ENCODE data around the gene BLOC1S5. TPM values are rescaled to one million over a fixed set of nuclear protein-coding genes. Genes with fewer than 3 reads are reported as not detected.

The BLOC1S5 gene
- polyA plus RNA-seq, 1 of the 3 experiments (the other 2 are of a cell fraction) = 4.4 TPM

DNA sequence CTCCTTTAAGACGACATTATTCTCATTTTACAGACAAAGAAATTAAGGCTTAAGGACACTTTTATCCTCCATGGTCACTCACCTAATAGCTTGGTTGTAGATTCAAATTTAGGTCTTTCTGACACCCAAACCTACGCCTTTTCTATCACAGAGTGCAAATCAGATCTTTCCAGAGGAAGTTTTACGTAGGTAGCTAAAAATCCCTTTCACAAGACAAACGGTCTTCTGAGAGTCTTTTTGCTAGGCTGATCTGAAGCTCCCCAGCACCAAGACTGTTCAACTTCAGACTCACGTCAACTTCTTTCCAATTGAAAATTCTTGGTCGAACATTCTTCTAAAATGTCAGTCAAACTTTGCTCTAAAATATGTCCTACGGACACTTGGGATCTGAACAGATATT is 46.5 kb downstream of the BLOC1S5 start:
- Histone ChIP-seq H3K9me2 (no peaks in the 10 kb centered on the region), H3K27ac (ENCODE audit: low read depth in 2 of 2, low read length in 1 of 2) (no peak overlapping the region), H3K27me3 (ENCODE audit: insufficient read depth) (no peaks in the 10 kb centered on the region), H3K4me3 (ENCODE audit: low read depth in 2 of 2, low read length in 1 of 2) (no peak overlapping the region), H3K36me3 (replicated peaks in 1 of 2; ENCODE audit: control insufficient read depth in 1 of 2, insufficient read depth in 2 of 2, low read length in 1 of 2) (peaks cover 0 to 5% of the 10 kb centered on the region in 2 experiments), H3K4me2 (no peak overlapping the region), H3K9me3 (no peaks in the 10 kb centered on the region), H3K79me2 (ENCODE audit: insufficient read depth) (no peaks in the 10 kb centered on the region), H3K9ac (no peak overlapping the region), H3F3A (replicated peaks; ENCODE audit: insufficient read depth) (no peaks in the 10 kb centered on the region), H2AFZ (ENCODE audit: low read depth) (no peak overlapping the region), H3K4me1 (ENCODE audit: control insufficient read depth in 1 of 2, insufficient read depth in 2 of 2, low read depth in 1 of 2, low read length in 1 of 2) (no peaks in the 10 kb centered on the region), H4K20me1 (ENCODE audit: insufficient read depth) (no peaks in the 10 kb centered on the region)
- POLR2A ChIA-PET = no interaction called here
- no peak for DNase-seq
- TF ChIP-seq TCF12 (IDR thresholded peaks at IDR 0.05) = no peak
- no peak for TF ChIP-seq JUND (IDR thresholded peaks at IDR 0.05)
- TF ChIP-seq, protein P1, sequence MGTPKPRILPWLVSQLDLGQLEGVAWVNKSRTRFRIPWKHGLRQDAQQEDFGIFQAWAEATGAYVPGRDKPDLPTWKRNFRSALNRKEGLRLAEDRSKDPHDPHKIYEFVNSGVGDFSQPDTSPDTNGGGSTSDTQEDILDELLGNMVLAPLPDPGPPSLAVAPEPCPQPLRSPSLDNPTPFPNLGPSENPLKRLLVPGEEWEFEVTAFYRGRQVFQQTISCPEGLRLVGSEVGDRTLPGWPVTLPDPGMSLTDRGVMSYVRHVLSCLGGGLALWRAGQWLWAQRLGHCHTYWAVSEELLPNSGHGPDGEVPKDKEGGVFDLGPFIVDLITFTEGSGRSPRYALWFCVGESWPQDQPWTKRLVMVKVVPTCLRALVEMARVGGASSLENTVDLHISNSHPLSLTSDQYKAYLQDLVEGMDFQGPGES (IDR thresholded peaks at IDR 0.05; ENCODE audit: low read depth, low read length) = no peak
- TF ChIP-seq FOXJ3 (CRISPR knock-in tag; IDR thresholded peaks at IDR 0.05) = no peak
- no peak for TF ChIP-seq POLR2AphosphoS5 (IDR thresholded peaks at IDR 0.05; ENCODE audit: low read depth, low read length)
- TF ChIP-seq, protein P2, sequence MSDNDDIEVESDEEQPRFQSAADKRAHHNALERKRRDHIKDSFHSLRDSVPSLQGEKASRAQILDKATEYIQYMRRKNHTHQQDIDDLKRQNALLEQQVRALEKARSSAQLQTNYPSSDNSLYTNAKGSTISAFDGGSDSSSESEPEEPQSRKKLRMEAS (IDR thresholded peaks at IDR 0.05; ENCODE audit: low read depth) = no peak
- TF ChIP-seq SIN3A (IDR thresholded peaks at IDR 0.05; ENCODE audit: borderline replicate concordance, low read depth, low read length) = no peak
- TF ChIP-seq FOSL2 (IDR thresholded peaks at IDR 0.05; ENCODE audit: borderline replicate concordance, low read depth) = no peak
- no peak for TF ChIP-seq RXRA (IDR thresholded peaks at IDR 0.05; ENCODE audit: borderline replicate concordance, low read depth)
- CTCF ChIA-PET = interaction anchor here (1.1 to 1.2 kb wide), 3 partner anchors 10 to 295 kb away, joined by 3 to 6 read pairs (median 4); no protein-coding TSS in a partner anchor
- WGBS (ENCODE audit: low lambda C conversion rate) = 94% methylated on average over 7 of the region's 7 CpGs

DNA sequence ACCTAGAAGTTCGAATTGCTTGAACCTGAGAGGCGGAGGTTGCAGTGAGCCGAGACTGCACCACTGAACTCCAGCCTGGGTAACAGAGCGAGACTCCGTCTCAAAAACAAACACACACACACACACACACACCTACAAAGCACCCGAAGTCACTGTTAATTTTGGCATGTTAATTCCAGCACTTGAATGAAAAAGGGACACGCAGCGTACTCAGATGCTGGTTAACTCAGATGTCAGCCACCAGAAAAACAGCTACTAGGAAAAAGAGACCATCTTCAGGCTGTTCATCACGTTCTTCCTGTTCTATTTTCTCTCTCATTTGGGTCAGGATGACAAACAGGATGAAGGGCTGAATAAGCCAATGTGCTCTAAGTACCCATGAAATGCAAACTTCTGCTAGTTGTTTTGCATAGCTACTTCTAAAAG is 46.9 kb downstream of the BLOC1S5 start:
- no peak overlapping the region for H2AFZ ChIP-seq (ENCODE audit: low read depth)
- TF ChIP-seq, protein P2 (IDR thresholded peaks at IDR 0.05; ENCODE audit: low read depth) = no peak
- TF ChIP-seq JUND (IDR thresholded peaks at IDR 0.05) = no peak
- no peak for TF ChIP-seq MEF2A (IDR thresholded peaks at IDR 0.05; ENCODE audit: borderline replicate concordance, low read depth)
- TF ChIP-seq POLR2AphosphoS5 (IDR thresholded peaks at IDR 0.05; ENCODE audit: low read depth, low read length) = no peak
- TF ChIP-seq, protein P3, sequence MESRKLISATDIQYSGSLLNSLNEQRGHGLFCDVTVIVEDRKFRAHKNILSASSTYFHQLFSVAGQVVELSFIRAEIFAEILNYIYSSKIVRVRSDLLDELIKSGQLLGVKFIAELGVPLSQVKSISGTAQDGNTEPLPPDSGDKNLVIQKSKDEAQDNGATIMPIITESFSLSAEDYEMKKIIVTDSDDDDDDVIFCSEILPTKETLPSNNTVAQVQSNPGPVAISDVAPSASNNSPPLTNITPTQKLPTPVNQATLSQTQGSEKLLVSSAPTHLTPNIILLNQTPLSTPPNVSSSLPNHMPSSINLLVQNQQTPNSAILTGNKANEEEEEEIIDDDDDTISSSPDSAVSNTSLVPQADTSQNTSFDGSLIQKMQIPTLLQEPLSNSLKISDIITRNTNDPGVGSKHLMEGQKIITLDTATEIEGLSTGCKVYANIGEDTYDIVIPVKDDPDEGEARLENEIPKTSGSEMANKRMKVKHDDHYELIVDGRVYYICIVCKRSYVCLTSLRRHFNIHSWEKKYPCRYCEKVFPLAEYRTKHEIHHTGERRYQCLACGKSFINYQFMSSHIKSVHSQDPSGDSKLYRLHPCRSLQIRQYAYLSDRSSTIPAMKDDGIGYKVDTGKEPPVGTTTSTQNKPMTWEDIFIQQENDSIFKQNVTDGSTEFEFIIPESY (IDR thresholded peaks at IDR 0.05; ENCODE audit: borderline replicate concordance, low read depth) = no peak
- no peak for TF ChIP-seq TAF1 (IDR thresholded peaks at IDR 0.05; ENCODE audit: borderline replicate concordance, low read depth, low read length)
- TF ChIP-seq YY1 (IDR thresholded peaks at IDR 0.05; ENCODE audit: low read depth) = no peak
- TF ChIP-seq MXI1 (IDR thresholded peaks at IDR 0.05; ENCODE audit: low read depth, low read length) = no peak
- TF ChIP-seq TEAD4 (IDR thresholded peaks at IDR 0.05; ENCODE audit: borderline replicate concordance, insufficient read depth) = no peak
- TF ChIP-seq, protein P4, sequence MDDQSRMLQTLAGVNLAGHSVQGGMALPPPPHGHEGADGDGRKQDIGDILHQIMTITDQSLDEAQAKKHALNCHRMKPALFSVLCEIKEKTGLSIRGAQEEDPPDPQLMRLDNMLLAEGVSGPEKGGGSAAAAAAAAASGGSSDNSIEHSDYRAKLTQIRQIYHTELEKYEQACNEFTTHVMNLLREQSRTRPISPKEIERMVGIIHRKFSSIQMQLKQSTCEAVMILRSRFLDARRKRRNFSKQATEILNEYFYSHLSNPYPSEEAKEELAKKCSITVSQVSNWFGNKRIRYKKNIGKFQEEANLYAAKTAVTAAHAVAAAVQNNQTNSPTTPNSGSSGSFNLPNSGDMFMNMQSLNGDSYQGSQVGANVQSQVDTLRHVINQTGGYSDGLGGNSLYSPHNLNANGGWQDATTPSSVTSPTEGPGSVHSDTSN (IDR thresholded peaks at IDR 0.05) = no peak
- TF ChIP-seq, protein P5, sequence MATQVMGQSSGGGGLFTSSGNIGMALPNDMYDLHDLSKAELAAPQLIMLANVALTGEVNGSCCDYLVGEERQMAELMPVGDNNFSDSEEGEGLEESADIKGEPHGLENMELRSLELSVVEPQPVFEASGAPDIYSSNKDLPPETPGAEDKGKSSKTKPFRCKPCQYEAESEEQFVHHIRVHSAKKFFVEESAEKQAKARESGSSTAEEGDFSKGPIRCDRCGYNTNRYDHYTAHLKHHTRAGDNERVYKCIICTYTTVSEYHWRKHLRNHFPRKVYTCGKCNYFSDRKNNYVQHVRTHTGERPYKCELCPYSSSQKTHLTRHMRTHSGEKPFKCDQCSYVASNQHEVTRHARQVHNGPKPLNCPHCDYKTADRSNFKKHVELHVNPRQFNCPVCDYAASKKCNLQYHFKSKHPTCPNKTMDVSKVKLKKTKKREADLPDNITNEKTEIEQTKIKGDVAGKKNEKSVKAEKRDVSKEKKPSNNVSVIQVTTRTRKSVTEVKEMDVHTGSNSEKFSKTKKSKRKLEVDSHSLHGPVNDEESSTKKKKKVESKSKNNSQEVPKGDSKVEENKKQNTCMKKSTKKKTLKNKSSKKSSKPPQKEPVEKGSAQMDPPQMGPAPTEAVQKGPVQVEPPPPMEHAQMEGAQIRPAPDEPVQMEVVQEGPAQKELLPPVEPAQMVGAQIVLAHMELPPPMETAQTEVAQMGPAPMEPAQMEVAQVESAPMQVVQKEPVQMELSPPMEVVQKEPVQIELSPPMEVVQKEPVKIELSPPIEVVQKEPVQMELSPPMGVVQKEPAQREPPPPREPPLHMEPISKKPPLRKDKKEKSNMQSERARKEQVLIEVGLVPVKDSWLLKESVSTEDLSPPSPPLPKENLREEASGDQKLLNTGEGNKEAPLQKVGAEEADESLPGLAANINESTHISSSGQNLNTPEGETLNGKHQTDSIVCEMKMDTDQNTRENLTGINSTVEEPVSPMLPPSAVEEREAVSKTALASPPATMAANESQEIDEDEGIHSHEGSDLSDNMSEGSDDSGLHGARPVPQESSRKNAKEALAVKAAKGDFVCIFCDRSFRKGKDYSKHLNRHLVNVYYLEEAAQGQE (IDR thresholded peaks at IDR 0.05; ENCODE audit: low read depth, low read length) = no peak
- TF ChIP-seq SMC3 (IDR thresholded peaks at IDR 0.05; ENCODE audit: low read depth, low read length) = no peak
- TF ChIP-seq GATA2 (CRISPR knock-in tag; IDR thresholded peaks at IDR 0.05) = no peak
- TF ChIP-seq SIN3A (IDR thresholded peaks at IDR 0.05; ENCODE audit: borderline replicate concordance, low read depth, low read length) = no peak
- TF ChIP-seq NRF1 (IDR thresholded peaks at IDR 0.05; ENCODE audit: low read depth, low read length) = no peak
- TF ChIP-seq FOXJ3 (CRISPR knock-in tag; IDR thresholded peaks at IDR 0.05) = no peak
- WGBS (ENCODE audit: low lambda C conversion rate) = 91% methylated on average over 9 of the region's 9 CpGs
- no peak overlapping the region for H3K9ac ChIP-seq
- no peak for DNase-seq
- no peaks in the 10 kb centered on the region for H3K27me3 ChIP-seq (ENCODE audit: insufficient read depth)
- H3K79me2 ChIP-seq (ENCODE audit: insufficient read depth) = no peaks in the 10 kb centered on the region
- CTCF ChIA-PET = interaction anchor here (1.1 kb wide), 2 partner anchors 10 to 11 kb away, joined by 4 to 6 read pairs; no protein-coding TSS in a partner anchor
- no peaks in the 10 kb centered on the region for H3K9me2 ChIP-seq
- H4K20me1 ChIP-seq (ENCODE audit: insufficient read depth) = no peaks in the 10 kb centered on the region
- H3K4me2 ChIP-seq = no peak overlapping the region
- H3K4me1 ChIP-seq (ENCODE audit: control insufficient read depth in 1 of 2, insufficient read depth in 2 of 2, low read depth in 1 of 2, low read length in 1 of 2) = no peaks in the 10 kb centered on the region
- H3F3A ChIP-seq (replicated peaks; ENCODE audit: insufficient read depth) = no peaks in the 10 kb centered on the region
- no peaks in the 10 kb centered on the region for H3K9me3 ChIP-seq
- peaks cover 0 to 5% of the 10 kb centered on the region in 2 experiments for H3K36me3 ChIP-seq (replicated peaks in 1 of 2; ENCODE audit: control insufficient read depth in 1 of 2, insufficient read depth in 2 of 2, low read length in 1 of 2)
- no peak overlapping the region for H3K4me3 ChIP-seq (ENCODE audit: low read depth in 2 of 2, low read length in 1 of 2)
- POLR2A ChIA-PET = no interaction called here
- no peak overlapping the region for H3K27ac ChIP-seq (ENCODE audit: low read depth in 2 of 2, low read length in 1 of 2)

All from SK-N-SH (cell line).